Astrocyte (in vitro differentiated cells and primary cell): ENCODE data around the gene WT1. TPM values are rescaled to one million over a fixed set of nuclear protein-coding genes. Genes with fewer than 3 reads are reported as not detected.
"Not testable (repeated sequence)": the region's sequence is repeated elsewhere in the genome, so short reads cannot be mapped to it uniquely, and the experiment has no call there.

Source experiments
- DNase-seq: peaks from one replicate; pipeline ENCODE4 v3.0.0-alpha.2; 2010; ENCODE audit warnings: low read depth
- FAIRE-seq: peaks from 2 replicates; lab custom pipeline; 2011; peaks lifted over from hg19 to GRCh38; lab: Jason Lieb, UNC
- H2AFZ ChIP-seq: 2 replicates; pipeline ENCODE4 v1.6.0; 2012; ENCODE audit warnings: low read depth, low read length, inconsistent platforms
- H3K27ac ChIP-seq: 2 replicates; pipeline ENCODE4 v1.5.1; 2011; ENCODE audit warnings: low read depth, low read length, inconsistent platforms
- H3K27me3 ChIP-seq: 2 replicates; pipeline ENCODE4 v1.6.0; 2011; ENCODE audit warnings: low read length, inconsistent platforms; ENCODE audit not compliant: insufficient read depth
- H3K36me3 ChIP-seq: 2 replicates; pipeline ENCODE4 v1.5.1; 2011; ENCODE audit warnings: low read length, inconsistent platforms; ENCODE audit not compliant: insufficient read depth
- H3K4me1 ChIP-seq: 2 replicates; pipeline ENCODE4 v1.5.1; 2011; ENCODE audit warnings: low read length, inconsistent platforms; ENCODE audit not compliant: insufficient read depth
- H3K4me2 ChIP-seq: 2 replicates; pipeline ENCODE4 v1.6.0; 2012; ENCODE audit warnings: low read length, inconsistent platforms
- H3K4me3 ChIP-seq: 2 replicates; pipeline ENCODE4 v1.5.1; 2011; ENCODE audit warnings: low read depth, mild to moderate bottlenecking, low read length, inconsistent platforms; ENCODE audit not compliant: insufficient read depth
- H3K79me2 ChIP-seq: 2 replicates; pipeline ENCODE4 v1.6.0; 2012; ENCODE audit warnings: mild to moderate bottlenecking, low read length, inconsistent platforms; ENCODE audit not compliant: insufficient read depth
- H3K9ac ChIP-seq: 2 replicates; pipeline ENCODE4 v1.6.0; 2012; ENCODE audit warnings: mild to moderate bottlenecking, low read length, inconsistent platforms
- H3K9me3 ChIP-seq: 2 replicates; pipeline ENCODE4 v1.5.1; 2012; ENCODE audit warnings: low read depth, mild to moderate bottlenecking, low read length, inconsistent platforms; ENCODE audit not compliant: insufficient read depth
- H4K20me1 ChIP-seq: 2 replicates; pipeline ENCODE4 v1.6.0; 2012; ENCODE audit warnings: low read length, inconsistent platforms; ENCODE audit not compliant: insufficient read depth
- H3K27ac Mint-ChIP-seq: one replicate; pipeline ENCODE4 v1.8.0; 2021; ENCODE audit warnings: mild to moderate bottlenecking, mixed read lengths; ENCODE audit not compliant: unreplicated experiment
- H3K27me3 Mint-ChIP-seq: one replicate; pipeline ENCODE4 v1.8.0; 2021; ENCODE audit warnings: low read depth, mixed read lengths; ENCODE audit not compliant: unreplicated experiment
- H3K36me3 Mint-ChIP-seq: one replicate; pipeline ENCODE4 v1.8.0; 2021; ENCODE audit warnings: low read depth, mixed read lengths; ENCODE audit not compliant: unreplicated experiment
- H3K4me1 Mint-ChIP-seq: one replicate; pipeline ENCODE4 v1.8.0; 2021; ENCODE audit warnings: low read depth, mixed read lengths; ENCODE audit not compliant: unreplicated experiment
- H3K4me3 Mint-ChIP-seq: one replicate; pipeline ENCODE4 v1.8.0; 2021; ENCODE audit warnings: mild to moderate bottlenecking, moderate library complexity, mixed read lengths; ENCODE audit not compliant: unreplicated experiment
- H3K9me3 Mint-ChIP-seq: one replicate; pipeline ENCODE4 v1.8.0; 2021; ENCODE audit warnings: mild to moderate bottlenecking, mixed read lengths; ENCODE audit not compliant: unreplicated experiment
- CTCF ChIP-seq: IDR thresholded peaks from 2 replicates; pipeline ENCODE4 v1.5.1; 2011; ENCODE audit warnings: low read depth, mild to moderate bottlenecking, inconsistent platforms, low read length, moderate library complexity; ENCODE audit not compliant: insufficient read depth
- EZH2 ChIP-seq: IDR thresholded peaks from 2 replicates; pipeline ENCODE4 v1.6.1; 2012; ENCODE audit warnings: mild to moderate bottlenecking, low read length, inconsistent platforms; ENCODE audit not compliant: insufficient read depth
- total RNA-seq: library from RNA; stranded (reverse); gene quantifications from 2 replicates; pipeline ENCODE4 v1.2.1, GENCODE V29; 2021

Gene WT1
- total RNA-seq, 1 donor from 2014 or later: 0.45 TPM

GRCh38 chr11:32374261-32374711, 61.1 kb downstream of the WT1 start:
- FAIRE-seq: no peak
- peaks cover 28% of the 10 kb centered on the region for H3K27me3 Mint-ChIP-seq

GRCh38 chr11:32369987-32370386, 65.4 kb downstream of the WT1 start:
- H3K9ac ChIP-seq, H3K27ac Mint-ChIP-seq, H3K27me3 ChIP-seq, H3K4me2 ChIP-seq, H3K27me3 Mint-ChIP-seq, H4K20me1 ChIP-seq, H2AFZ ChIP-seq, H3K4me3 Mint-ChIP-seq, H3K36me3 Mint-ChIP-seq, H3K4me3 ChIP-seq, H3K27ac ChIP-seq, FAIRE-seq, H3K4me1 ChIP-seq, H3K79me2 ChIP-seq, H3K36me3 ChIP-seq, DNase-seq, H3K9me3 ChIP-seq: not testable (repeated sequence)
- Mint-ChIP-seq H3K4me1 (peaks cover 10% of the 10 kb centered on the region), H3K9me3 (peaks cover 11% of the 10 kb centered on the region)

More at GRCh38 chr11:32374261-32374711, 61.1 kb downstream of the WT1 start:
- peak; percentile 24 for TF ChIP-seq CTCF
- TF ChIP-seq EZH2: no peak
- Histone ChIP-seq H3K27ac (no peak overlapping the region), H3K4me3 (no peak overlapping the region), H3K4me2 (no peak overlapping the region), H3K36me3 (no peaks in the 10 kb centered on the region), H3K79me2 (no peaks in the 10 kb centered on the region), H2AFZ (no peak overlapping the region), H3K27me3 (peaks cover 5% of the 10 kb centered on the region), H3K4me1 (no peaks in the 10 kb centered on the region), H3K9me3 (no peaks in the 10 kb centered on the region), H4K20me1 (no peaks in the 10 kb centered on the region), H3K9ac (no peak overlapping the region)
- Mint-ChIP-seq H3K4me1 (no peaks in the 10 kb centered on the region), H3K4me3 (no peak overlapping the region), H3K9me3 (peaks cover 16% of the 10 kb centered on the region), H3K36me3 (no peaks in the 10 kb centered on the region), H3K27ac (no peak overlapping the region)
- DNase-seq: no peak

GRCh38 chr11:32366666-32367065, 68.7 kb downstream of the WT1 start:
- H3K27ac ChIP-seq: no peak overlapping the region
- Mint-ChIP-seq H3K4me1 (peaks cover 10% of the 10 kb centered on the region), H3K27me3 (peaks cover 12% of the 10 kb centered on the region), H3K4me3 (no peak overlapping the region), H3K27ac (peak overlapping the region; percentile 82), H3K36me3 (no peaks in the 10 kb centered on the region), H3K9me3 (peaks cover 11% of the 10 kb centered on the region)
- no peaks in the 10 kb centered on the region for H3K27me3 ChIP-seq
- no peak overlapping the region for H2AFZ ChIP-seq
- no peaks in the 10 kb centered on the region for H3K36me3 ChIP-seq
- FAIRE-seq (no peak), DNase-seq (peak; percentile 69)
- no peaks in the 10 kb centered on the region for H3K9me3 ChIP-seq
- no peak overlapping the region for H3K4me3 ChIP-seq
- no peak overlapping the region for H3K9ac ChIP-seq
- TF ChIP-seq EZH2 (no peak), CTCF (no peak)
- H4K20me1 ChIP-seq: no peaks in the 10 kb centered on the region
- H3K4me2 ChIP-seq: no peak overlapping the region
- no peaks in the 10 kb centered on the region for H3K79me2 ChIP-seq
- H3K4me1 ChIP-seq: no peaks in the 10 kb centered on the region
